Measurements from ENCODE around the gene LETMD1.

DNA sequence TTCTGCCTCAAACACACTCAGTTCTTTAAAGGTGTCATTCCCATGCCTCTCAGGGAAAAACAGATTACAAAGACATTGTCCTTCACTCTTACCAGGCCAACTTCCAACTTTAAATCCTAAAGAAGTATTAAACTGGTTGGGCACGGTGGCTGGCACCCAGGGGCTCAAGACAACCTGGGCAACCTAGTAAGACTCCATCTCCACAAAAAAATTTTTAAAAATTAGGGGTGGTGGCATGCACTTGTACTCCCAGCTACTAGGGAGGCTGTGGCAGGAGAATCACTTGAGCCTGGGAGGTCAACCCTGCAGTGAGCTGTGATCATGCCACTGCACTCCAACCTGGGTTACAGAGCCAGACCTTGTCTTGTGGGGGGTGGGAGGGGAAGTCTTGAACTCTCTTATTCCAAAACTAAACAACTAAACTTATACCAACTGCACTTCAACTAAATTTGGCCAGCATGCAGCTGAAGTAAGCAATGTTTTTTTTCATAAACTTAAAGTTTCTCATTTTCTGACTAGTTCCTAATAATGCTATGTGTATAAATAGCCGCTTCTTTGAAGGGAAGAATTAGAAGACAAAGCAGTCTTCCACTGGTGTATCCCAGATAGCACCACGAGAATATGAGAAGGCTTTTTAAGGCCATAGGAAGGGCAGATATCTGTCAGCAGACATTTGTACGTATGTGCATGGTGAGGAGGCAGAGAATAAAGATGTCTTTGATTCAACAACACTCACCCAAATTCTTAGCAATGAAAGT is 24.3 kb upstream of the LETMD1 start:
- TF ChIP-seq, protein P1, sequence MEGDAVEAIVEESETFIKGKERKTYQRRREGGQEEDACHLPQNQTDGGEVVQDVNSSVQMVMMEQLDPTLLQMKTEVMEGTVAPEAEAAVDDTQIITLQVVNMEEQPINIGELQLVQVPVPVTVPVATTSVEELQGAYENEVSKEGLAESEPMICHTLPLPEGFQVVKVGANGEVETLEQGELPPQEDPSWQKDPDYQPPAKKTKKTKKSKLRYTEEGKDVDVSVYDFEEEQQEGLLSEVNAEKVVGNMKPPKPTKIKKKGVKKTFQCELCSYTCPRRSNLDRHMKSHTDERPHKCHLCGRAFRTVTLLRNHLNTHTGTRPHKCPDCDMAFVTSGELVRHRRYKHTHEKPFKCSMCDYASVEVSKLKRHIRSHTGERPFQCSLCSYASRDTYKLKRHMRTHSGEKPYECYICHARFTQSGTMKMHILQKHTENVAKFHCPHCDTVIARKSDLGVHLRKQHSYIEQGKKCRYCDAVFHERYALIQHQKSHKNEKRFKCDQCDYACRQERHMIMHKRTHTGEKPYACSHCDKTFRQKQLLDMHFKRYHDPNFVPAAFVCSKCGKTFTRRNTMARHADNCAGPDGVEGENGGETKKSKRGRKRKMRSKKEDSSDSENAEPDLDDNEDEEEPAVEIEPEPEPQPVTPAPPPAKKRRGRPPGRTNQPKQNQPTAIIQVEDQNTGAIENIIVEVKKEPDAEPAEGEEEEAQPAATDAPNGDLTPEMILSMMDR (IDR thresholded peaks at IDR 0.05), result no peak
- no peak for TF ChIP-seq POLR2A (IDR thresholded peaks at IDR 0.05)

Measured in testis (tissue), 2 donors.